ENCODE data around the gene NIPBL. TPM values are rescaled to one million over a fixed set of nuclear protein-coding genes. Genes with fewer than 3 reads are reported as not detected.

Gene NIPBL
- total RNA-seq, 1 experiment from 2014 or later, result 43.6 TPM

GRCh38 chr5:36875051-36875789 is 1.3 kb upstream of the NIPBL start:
- Histone ChIP-seq H3K27me3 (no peaks in the 10 kb centered on the region), H3K36me3 (peaks cover 2% of the 10 kb centered on the region; the same call in 1 of the 2 replicates), H3K9me3 (replicated peaks) (no peaks in the 10 kb centered on the region), H3K4me3 (peak overlapping the region; percentile 77), H3K27ac (peak overlapping the region; percentile 70), H3K4me1 (peaks cover 9% of the 10 kb centered on the region; the same call in 1 of the 2 replicates)
- DNase-seq, result peak; percentile 52 to 60

GRCh38 chr5:36875790-36876298 is 725 bp upstream of the NIPBL start:
- Histone ChIP-seq H3K4me1 (peaks cover 14% of the 10 kb centered on the region; the same call in 1 of the 2 replicates), H3K4me3 (peak overlapping the region; percentile 77), H3K27ac (peak overlapping the region; percentile 70), H3K27me3 (no peaks in the 10 kb centered on the region), H3K9me3 (replicated peaks) (no peaks in the 10 kb centered on the region), H3K36me3 (0 out of 2 replicates have a peak, but pooled peaks cover 2% of the 10 kb centered on the region)
- DNase-seq, result peak; percentile 75 to 80

GRCh38 chr5:36876965-36877666 is 547 bp downstream of the NIPBL start:
- Histone ChIP-seq H3K36me3 (no peaks in the 10 kb centered on the region), H3K4me3 (peak overlapping the region; percentile 77), H3K27ac (peak overlapping the region; percentile 76), H3K27me3 (no peaks in the 10 kb centered on the region), H3K9me3 (replicated peaks) (no peaks in the 10 kb centered on the region), H3K4me1 (peaks cover 16% of the 10 kb centered on the region; the same call in 1 of the 2 replicates)
- DNase-seq, result peak; percentile 71 to 78

DNA sequence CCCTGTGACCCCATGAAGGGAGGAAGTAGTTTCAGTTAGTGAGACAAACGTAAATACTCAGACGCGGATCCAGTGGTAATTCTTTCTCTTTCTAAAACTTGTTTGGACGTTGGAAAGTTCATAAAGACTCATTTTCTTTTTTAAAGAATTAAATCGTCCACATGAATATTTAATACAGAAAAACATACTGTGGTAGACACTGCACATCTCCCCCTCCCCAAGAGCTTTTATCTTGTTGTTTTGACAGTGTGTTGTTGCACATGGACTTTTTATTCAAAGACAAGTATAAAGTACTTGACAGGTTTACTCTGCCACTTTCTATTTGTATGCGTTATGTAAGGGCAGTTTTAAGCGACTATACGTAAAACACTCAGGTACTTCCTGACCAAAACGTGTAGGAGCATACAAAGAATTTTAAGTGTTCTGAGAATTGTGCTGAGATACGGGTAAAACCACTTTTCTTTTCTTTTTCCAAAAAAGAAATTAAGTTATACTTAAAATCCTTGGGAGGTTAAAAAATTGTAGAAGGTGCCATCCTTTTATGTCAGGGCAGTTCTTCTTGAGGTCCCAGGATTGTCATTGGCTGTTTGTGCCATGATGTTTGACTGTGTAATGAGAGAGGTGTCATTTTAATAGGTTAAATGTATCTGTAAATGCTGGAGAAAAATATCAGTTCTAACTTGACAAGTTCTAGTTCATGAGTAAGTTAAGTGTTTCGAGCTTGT is 1.3 kb downstream of the NIPBL start:
- Histone ChIP-seq H3K9me3 (replicated peaks) (no peaks in the 10 kb centered on the region), H3K27ac (peak overlapping the region; percentile 76), H3K4me3 (peak overlapping the region; percentile 77), H3K4me1 (peaks cover 16% of the 10 kb centered on the region; the same call in 1 of the 2 replicates), H3K36me3 (no peaks in the 10 kb centered on the region), H3K27me3 (no peaks in the 10 kb centered on the region)
- peak in 1 of 2 experiments; percentile 50 for DNase-seq

- peak; percentile 73 to 82 for DNase-seq
- Histone ChIP-seq H3K4me3 (peak overlapping the region; percentile 77), H3K27me3 (no peaks in the 10 kb centered on the region), H3K27ac (peak overlapping the region; percentile 27), H3K36me3 (no peaks in the 10 kb centered on the region), H3K9me3 (replicated peaks) (no peaks in the 10 kb centered on the region), H3K4me1 (peaks cover 16% of the 10 kb centered on the region; the same call in 1 of the 2 replicates)
Measured at GRCh38 chr5:36878392-36879082, 2.0 kb downstream of the NIPBL start.

DNA sequence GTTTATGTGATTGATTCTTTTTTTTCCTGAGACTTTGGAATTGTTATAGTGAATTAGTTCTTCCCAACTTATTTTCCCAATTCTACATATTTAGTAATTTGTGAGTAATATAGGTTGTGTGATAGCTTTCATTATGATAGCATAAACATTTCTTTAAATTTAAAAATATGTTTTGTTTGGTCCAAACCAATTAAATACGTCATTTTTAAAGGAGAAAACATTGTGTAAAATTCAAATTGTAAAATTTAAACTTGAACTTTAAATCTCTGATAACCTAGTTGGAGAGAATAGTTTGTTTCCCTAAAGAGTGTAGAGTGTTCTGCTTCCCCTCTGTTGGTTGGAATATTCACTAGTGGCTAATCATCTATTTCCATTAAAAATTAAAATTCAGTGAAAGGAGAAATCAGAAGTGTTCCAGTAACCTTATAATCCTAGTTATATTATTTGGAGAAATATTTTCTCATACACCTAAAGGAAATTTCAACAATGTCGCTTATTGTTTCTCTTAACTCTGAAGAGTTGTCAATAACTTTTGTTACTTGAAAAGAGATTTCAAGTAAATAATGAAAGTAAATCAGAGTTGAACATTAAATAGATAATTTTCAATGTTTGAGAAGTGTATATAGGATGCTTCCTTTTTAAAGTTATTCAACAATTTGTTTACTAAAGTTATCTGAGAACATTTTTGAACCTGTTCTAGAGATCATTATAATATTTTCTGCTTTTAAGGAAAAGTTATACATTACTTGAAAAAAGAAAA is 2.9 kb downstream of the NIPBL start:
- peak overlapping the region; percentile 27 for H3K27ac ChIP-seq
- no peaks in the 10 kb centered on the region for H3K27me3 ChIP-seq
- H3K36me3 ChIP-seq, result no peaks in the 10 kb centered on the region
- DNase-seq, result no peak
- peak overlapping the region; percentile 77 for H3K4me3 ChIP-seq
- no peaks in the 10 kb centered on the region for H3K9me3 ChIP-seq (replicated peaks)
- 0 out of 2 replicates have a peak, but pooled peaks cover 8% of the 10 kb centered on the region for H3K4me1 ChIP-seq

- no peaks in the 10 kb centered on the region for H3K27me3 ChIP-seq
- H3K36me3 ChIP-seq, result peaks cover 9% of the 10 kb centered on the region
- H3K27ac ChIP-seq, result no peak overlapping the region
- 0 out of 2 replicates have a peak, but pooled peaks cover 8% of the 10 kb centered on the region for H3K4me1 ChIP-seq
- no peak for DNase-seq
- no peak overlapping the region for H3K4me3 ChIP-seq
- no peaks in the 10 kb centered on the region for H3K9me3 ChIP-seq (replicated peaks)
Measured at GRCh38 chr5:36880761-36881160, 4.2 kb downstream of the NIPBL start.

DNA sequence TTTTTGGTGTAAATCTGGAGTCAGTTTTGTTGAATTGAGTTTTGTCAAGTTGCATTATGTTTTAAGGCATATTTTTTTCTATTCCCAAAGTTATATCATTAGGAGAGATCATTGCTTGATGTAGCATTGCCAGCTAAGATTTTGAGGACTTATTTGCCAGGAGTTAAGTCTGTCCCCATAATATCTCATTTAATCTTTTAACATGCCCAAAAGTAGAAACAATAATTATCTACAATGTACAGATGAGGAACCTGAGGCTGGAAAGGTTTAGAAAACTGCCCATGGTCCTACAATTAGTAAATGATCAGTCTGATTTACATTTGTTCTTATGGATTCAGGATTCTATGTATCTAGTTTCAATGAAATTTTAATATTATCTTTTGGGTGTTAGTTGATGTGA is 4.7 kb downstream of the NIPBL start:
- H3K4me1 ChIP-seq, result 0 out of 2 replicates have a peak, but pooled peaks cover 8% of the 10 kb centered on the region
- H3K4me3 ChIP-seq, result no peak overlapping the region
- DNase-seq, result no peak
- no peaks in the 10 kb centered on the region for H3K27me3 ChIP-seq
- no peak overlapping the region for H3K27ac ChIP-seq
- peaks cover 9% of the 10 kb centered on the region for H3K36me3 ChIP-seq
- H3K9me3 ChIP-seq (replicated peaks), result no peaks in the 10 kb centered on the region

GRCh38 chr5:36881807-36882206 is 5.2 kb downstream of the NIPBL start:
- H3K27me3 ChIP-seq, result no peaks in the 10 kb centered on the region
- DNase-seq, result no peak
- H3K4me1 ChIP-seq, result 0 out of 2 replicates have a peak, but pooled peaks cover 8% of the 10 kb centered on the region
- H3K36me3 ChIP-seq, result peaks cover 9% of the 10 kb centered on the region
- no peak overlapping the region for H3K4me3 ChIP-seq
- H3K9me3 ChIP-seq (replicated peaks), result no peaks in the 10 kb centered on the region
- no peak overlapping the region for H3K27ac ChIP-seq

DNA sequence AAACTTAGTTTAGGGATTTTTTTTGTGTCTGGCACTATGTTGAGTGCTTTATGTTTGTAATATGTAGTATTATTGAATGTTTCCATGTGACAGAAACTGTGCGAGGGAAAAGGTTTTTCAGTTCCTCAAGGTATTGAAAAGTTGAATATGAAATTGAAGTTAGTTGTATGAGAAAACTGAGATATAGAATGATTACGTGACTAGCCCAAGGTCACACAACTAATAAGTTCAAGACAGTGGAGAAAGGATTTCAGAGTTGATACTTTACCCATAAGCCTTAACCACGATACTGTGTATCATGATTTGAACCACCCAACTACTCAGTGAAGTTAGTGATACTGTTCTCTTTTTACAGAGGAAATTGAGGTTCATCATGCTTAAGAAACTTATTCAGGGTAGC is 5.7 kb downstream of the NIPBL start:
- Histone ChIP-seq H3K9me3 (replicated peaks) (no peaks in the 10 kb centered on the region), H3K4me1 (0 out of 2 replicates have a peak, but pooled peaks cover 8% of the 10 kb centered on the region), H3K36me3 (peaks cover 9% of the 10 kb centered on the region), H3K4me3 (no peak overlapping the region), H3K27me3 (no peaks in the 10 kb centered on the region), H3K27ac (no peak overlapping the region)
- DNase-seq, result no peak

DNA sequence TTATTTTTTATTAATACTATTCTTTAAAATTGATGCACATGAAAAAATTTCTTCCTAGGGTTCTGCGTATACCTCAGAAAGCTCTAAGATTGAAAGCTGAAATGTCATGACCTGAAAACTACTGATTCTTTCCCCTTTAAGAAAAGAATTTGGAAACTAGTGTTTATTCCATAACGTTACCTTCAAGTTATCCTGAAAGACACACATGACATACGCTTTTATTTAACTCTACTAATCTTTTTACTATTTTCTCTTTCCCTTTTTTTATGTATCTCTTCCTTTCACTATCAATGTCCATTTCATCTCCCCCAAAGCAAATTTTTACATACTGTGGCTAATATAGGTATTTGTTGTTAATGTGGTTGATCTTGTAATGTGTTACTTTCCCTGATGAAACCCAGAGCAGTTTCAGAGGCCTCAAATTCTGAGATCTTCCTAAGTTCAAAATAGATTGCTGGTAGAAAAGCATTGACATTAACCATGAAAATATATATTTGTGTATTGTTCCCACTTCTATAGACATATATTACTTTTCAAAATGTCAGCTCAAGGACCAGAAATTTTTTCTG is 7.4 kb downstream of the NIPBL start:
- no peak overlapping the region for H3K4me3 ChIP-seq
- H3K27ac ChIP-seq, result no peak overlapping the region
- no peaks in the 10 kb centered on the region for H3K27me3 ChIP-seq
- 0 out of 2 replicates have a peak, but pooled peaks cover 8% of the 10 kb centered on the region for H3K4me1 ChIP-seq
- no peak for DNase-seq
- H3K36me3 ChIP-seq, result peaks cover 11% of the 10 kb centered on the region
- no peaks in the 10 kb centered on the region for H3K9me3 ChIP-seq (replicated peaks)

GRCh38 chr5:36885149-36885548 is 8.6 kb downstream of the NIPBL start:
- H3K4me1 ChIP-seq, result 0 out of 2 replicates have a peak, but pooled peaks cover 7% of the 10 kb centered on the region
- no peak overlapping the region for H3K27ac ChIP-seq
- no peak for DNase-seq

More at GRCh38 chr5:36885149-36885548, 8.6 kb downstream of the NIPBL start:
- Histone ChIP-seq H3K27me3 (no peaks in the 10 kb centered on the region), H3K4me3 (no peak overlapping the region), H3K36me3 (peaks cover 11% of the 10 kb centered on the region), H3K9me3 (replicated peaks) (no peaks in the 10 kb centered on the region)

Measured in SJCRH30 (cell line).